Gastrocnemius medialis (tissue), 4 donors: ENCODE measurements around the gene CYBA. TPM values are rescaled to one million over a fixed set of nuclear protein-coding genes. Genes with fewer than 3 reads are reported as not detected.

Experiments
- ATAC-seq, 2 donors: fragments of 150-250 bp; one replicate each; pipeline ENCODE4 v1.9.1; 2016
- DNase-seq, 2 donors: peaks; one replicate each; pipeline ENCODE4 v3.0.0-alpha.2; 2019
- H3K27ac ChIP-seq, 4 donors: fragments of 200-600 bp; sonication (generic); 1 replicate in 1 of 4; 2 replicates in 3 of 4; pipeline ENCODE4 v1.5.1; 2016 to 2018; ENCODE audit warnings: mild to moderate bottlenecking in 2 of 4, moderate library complexity in 1 of 4
- H3K27me3 ChIP-seq, 3 donors: fragments of 200-600 bp; sonication (generic) in 2 of 3; 1 replicate in 1 of 3; 2 replicates in 2 of 3; pipeline versions ENCODE4 v1.5.1 to v1.6.0; 2016 to 2019; ENCODE audit warnings: mild to moderate bottlenecking in 1 of 3, moderate library complexity in 1 of 3
- H3K36me3 ChIP-seq, 2 donors: fragments of 200-600 bp; sonication (generic) in 1 of 2; one replicate each; pipeline ENCODE4 v1.5.1; 2017 to 2018
- H3K4me1 ChIP-seq, 2 donors: fragments of 200-600 bp; sonication (generic) in 1 of 2; one replicate each; pipeline ENCODE4 v1.5.1; 2016 to 2017; ENCODE audit warnings: mild to moderate bottlenecking in 2 of 2
- H3K4me3 ChIP-seq, 4 donors: fragments of 200-600 bp; sonication (generic) in 3 of 4; 1 replicate in 1 of 4; 2 replicates in 3 of 4; pipeline ENCODE4 v1.5.1; 2016 to 2019; ENCODE audit warnings: mild to moderate bottlenecking in 2 of 4
- H3K9me3 ChIP-seq, 3 donors: fragments of 200-600 bp; sonication (generic) in 2 of 3; 1 replicate in 1 of 3; 2 replicates in 2 of 3; pipeline ENCODE4 v1.5.1; 2016 to 2019
- POLR2A ChIP-seq, 2 donors: fragments of 450-650 bp; IDR thresholded peaks; one replicate each; pipeline ENCODE4 v1.6.1; 2017; ENCODE audit warnings: antibody characterized with exemption in 2 of 2, mild to moderate bottlenecking in 2 of 2, moderate library complexity in 2 of 2
- in situ Hi-C, 4 donors: fragments of 200-750 bp; cut with MboI; loops; one replicate each; pipeline versions ENCODE4 v1.15.0 to v1.8.0; 2017; ENCODE audit warnings: low sequenced_read_pairs in 4 of 4
- intact Hi-C: fragments of 100-400 bp; cut with DNase I; formaldehyde crosslinking; loops from one replicate; pipeline ENCODE4 v1.15.1; 2023; ENCODE audit warnings: low total_unique reads
- total RNA-seq, 4 donors: library from RNA; depleted of rRNA; stranded (reverse); fragments of >200 nt; gene quantifications; one replicate each; pipeline versions ENCODE4 v1.1.0 to v1.2.3, GENCODE V29; 2016
- TF ChIP-seq, protein P1 (sequence below), 5 experiments: fragments of 450-650 bp in 3 of 5; fragments of 200-600 bp in 2 of 5; sonication (generic) in 2 of 5; IDR thresholded peaks in 4 of 5; conservative IDR thresholded peaks in 1 of 5; 1 replicate in 4 of 5; 2 replicates in 1 of 5; pipeline ENCODE4 v1.5.1; 2016 to 2019; ENCODE audit warnings: antibody characterized with exemption in 5 of 5, mild to moderate bottlenecking in 3 of 5, moderate library complexity in 3 of 5

Gene CYBA
- total RNA-seq, 4 donors from 2014 or later: 5.1 to 33.2 (median 28.7) TPM

DNA sequence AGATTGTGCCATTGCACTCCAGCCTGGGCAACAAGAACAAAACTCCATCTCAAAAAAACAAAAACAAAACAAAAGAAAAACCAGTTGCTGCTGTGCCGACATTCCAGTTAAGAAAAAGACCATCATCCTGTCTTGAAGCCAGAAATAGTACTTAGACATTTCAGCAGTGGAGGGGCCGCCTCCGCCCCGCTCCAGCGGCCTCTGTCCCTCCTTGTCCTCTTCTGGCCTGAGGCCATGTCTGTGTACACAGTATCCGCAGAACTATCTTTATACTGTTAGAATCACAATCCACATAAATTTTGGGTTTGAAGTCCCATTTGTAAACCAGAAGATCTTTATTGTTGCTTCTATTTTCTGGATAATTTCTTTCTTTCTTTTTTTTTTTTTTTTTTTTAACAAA, 55.8 kb downstream of the CYBA start:
- H3K36me3 ChIP-seq: peaks cover 2 to 23% of the 10 kb centered on the region in 2 donors
- ATAC-seq (no peak), DNase-seq (no peak)
- no peak for TF ChIP-seq POLR2A (IDR thresholded peaks at IDR 0.05)
- TF ChIP-seq, protein P1, sequence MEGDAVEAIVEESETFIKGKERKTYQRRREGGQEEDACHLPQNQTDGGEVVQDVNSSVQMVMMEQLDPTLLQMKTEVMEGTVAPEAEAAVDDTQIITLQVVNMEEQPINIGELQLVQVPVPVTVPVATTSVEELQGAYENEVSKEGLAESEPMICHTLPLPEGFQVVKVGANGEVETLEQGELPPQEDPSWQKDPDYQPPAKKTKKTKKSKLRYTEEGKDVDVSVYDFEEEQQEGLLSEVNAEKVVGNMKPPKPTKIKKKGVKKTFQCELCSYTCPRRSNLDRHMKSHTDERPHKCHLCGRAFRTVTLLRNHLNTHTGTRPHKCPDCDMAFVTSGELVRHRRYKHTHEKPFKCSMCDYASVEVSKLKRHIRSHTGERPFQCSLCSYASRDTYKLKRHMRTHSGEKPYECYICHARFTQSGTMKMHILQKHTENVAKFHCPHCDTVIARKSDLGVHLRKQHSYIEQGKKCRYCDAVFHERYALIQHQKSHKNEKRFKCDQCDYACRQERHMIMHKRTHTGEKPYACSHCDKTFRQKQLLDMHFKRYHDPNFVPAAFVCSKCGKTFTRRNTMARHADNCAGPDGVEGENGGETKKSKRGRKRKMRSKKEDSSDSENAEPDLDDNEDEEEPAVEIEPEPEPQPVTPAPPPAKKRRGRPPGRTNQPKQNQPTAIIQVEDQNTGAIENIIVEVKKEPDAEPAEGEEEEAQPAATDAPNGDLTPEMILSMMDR (IDR thresholded peaks at IDR 0.05 in 4 of 5, conservative IDR thresholded peaks at IDR 0.05 in 1 of 5): no peak
- intact Hi-C loops: no loop called here
- no peaks in the 10 kb centered on the region for H3K27me3 ChIP-seq
- peaks cover 0 to 6% of the 10 kb centered on the region in 2 donors for H3K4me1 ChIP-seq
- in situ Hi-C loops: no loop called here
- no peaks in the 10 kb centered on the region for H3K9me3 ChIP-seq
- H3K4me3 ChIP-seq: no peak overlapping the region
- H3K27ac ChIP-seq: no peak overlapping the region

DNA sequence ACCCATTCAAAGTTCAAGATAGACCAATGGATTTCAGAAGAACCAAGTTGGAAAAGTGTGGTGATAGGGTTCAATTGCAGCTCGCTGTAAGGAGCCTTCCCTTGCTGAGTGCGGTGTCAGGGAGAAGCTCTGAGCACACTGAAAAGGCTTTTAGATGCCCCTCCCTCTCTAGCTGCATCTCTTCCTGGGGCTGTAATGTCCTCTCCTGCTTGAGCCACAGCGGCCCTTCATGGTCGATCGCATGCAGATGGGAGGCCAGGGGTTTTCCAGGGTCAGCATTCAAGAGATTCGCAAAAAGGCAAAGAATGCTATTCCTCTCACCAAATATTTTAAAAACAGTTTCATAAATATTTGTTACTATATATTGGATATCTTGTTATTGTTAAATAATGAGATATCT, 56.9 kb downstream of the CYBA start:
- H3K9me3 ChIP-seq: no peaks in the 10 kb centered on the region
- H3K4me3 ChIP-seq: no peak overlapping the region
- no peak for TF ChIP-seq POLR2A (IDR thresholded peaks at IDR 0.05)
- TF ChIP-seq, protein P1 (IDR thresholded peaks at IDR 0.05 in 4 of 5, conservative IDR thresholded peaks at IDR 0.05 in 1 of 5): no peak
- H3K36me3 ChIP-seq: peaks cover 0 to 21% of the 10 kb centered on the region in 2 donors
- no peak overlapping the region for H3K27ac ChIP-seq
- no peaks in the 10 kb centered on the region for H3K27me3 ChIP-seq
- intact Hi-C loops: no loop called here
- DNase-seq: no peak
- peaks cover 0 to 6% of the 10 kb centered on the region in 2 donors for H3K4me1 ChIP-seq
- ATAC-seq: no peak
- in situ Hi-C loops: no loop called here

DNA sequence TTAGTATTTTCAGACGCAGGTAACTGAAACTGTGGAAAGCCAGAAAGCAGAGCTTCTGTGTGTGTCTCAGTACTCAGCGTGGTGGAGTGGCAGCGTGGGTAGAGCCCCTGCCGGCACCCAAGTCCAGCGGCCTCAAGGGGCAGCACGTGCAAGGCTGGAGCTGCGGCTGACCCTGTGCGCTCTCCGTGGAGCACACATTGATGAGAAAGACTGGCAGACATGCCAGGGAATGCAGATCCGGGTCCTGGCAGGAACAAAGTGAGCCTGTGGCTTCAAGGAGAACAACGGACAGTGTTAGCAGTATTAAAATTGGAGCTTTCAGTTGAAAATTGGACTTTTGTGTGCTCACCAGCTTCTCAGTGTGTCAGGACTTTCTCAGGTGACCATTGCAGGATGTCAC, 57.4 kb downstream of the CYBA start:
- ATAC-seq (no peak), DNase-seq (no peak)
- TF ChIP-seq POLR2A (IDR thresholded peaks at IDR 0.05): no peak
- peaks cover 0 to 21% of the 10 kb centered on the region in 2 donors for H3K36me3 ChIP-seq
- H3K4me1 ChIP-seq: peaks cover 0 to 6% of the 10 kb centered on the region in 2 donors
- H3K27ac ChIP-seq: no peak overlapping the region
- in situ Hi-C loops (no loop called here), intact Hi-C loops (no loop called here)
- no peaks in the 10 kb centered on the region for H3K9me3 ChIP-seq
- H3K4me3 ChIP-seq: no peak overlapping the region
- no peaks in the 10 kb centered on the region for H3K27me3 ChIP-seq

Other genes with a start within 250 kb of the CYBA start
- under 1 TPM; 0.31 to 0.71 (median 0.56) TPM for gene ZFPM1, start 197.8 kb downstream of the CYBA start, total RNA-seq
- gene ZC3H18, start 80.7 kb downstream of the CYBA start, total RNA-seq: 10 to 100 TPM; 10.9 to 20.5 (median 18.4) TPM
- gene IL17C, start 12.5 kb downstream of the CYBA start, total RNA-seq: not detected
- gene MVD, start 12.0 kb upstream of the CYBA start, total RNA-seq: 10 to 100 TPM in 3 of 4 donors, 1 to 10 TPM in 1; 9.0 to 16.3 (median 13.4) TPM
- gene SNAI3, start 35.5 kb upstream of the CYBA start, total RNA-seq: 1 to 10 TPM; 1.2 to 2.2 (median 1.6) TPM
- 10 to 100 TPM; 22.9 to 32.5 (median 26.1) TPM for gene RNF166, start 55.4 kb upstream of the CYBA start, total RNA-seq
- 10 to 100 TPM; 11.1 to 17.7 (median 14.1) TPM for gene CTU2, start 55.5 kb upstream of the CYBA start, total RNA-seq
- gene PIEZO1, start 134.2 kb upstream of the CYBA start, total RNA-seq: 10 to 100 TPM in 3 of 4 donors, 1 to 10 TPM in 1; 9.0 to 37.0 (median 16.5) TPM
- 1 to 10 TPM in 1 of 4 donors, under 1 TPM in 2, not detected in 1; 0.31 to 2.5 (median 0.42) TPM for gene CDT1, start 152.7 kb upstream of the CYBA start, total RNA-seq
- 10 to 100 TPM; 56.2 to 78.7 (median 62.4) TPM for gene APRT, start 160.9 kb upstream of the CYBA start, total RNA-seq
- gene GALNS, start 205.9 kb upstream of the CYBA start, total RNA-seq: 10 to 100 TPM in 2 of 4 donors, 1 to 10 TPM in 2; 8.8 to 14.7 (median 10.0) TPM
- gene TRAPPC2L, start 206.1 kb upstream of the CYBA start, total RNA-seq: 10 to 100 TPM; 17.8 to 27.9 (median 20.5) TPM
- not detected for gene PABPN1L, start 215.6 kb upstream of the CYBA start, total RNA-seq